ENCODE results near the gene SUCLG2. TPM values are rescaled to one million over a fixed set of nuclear protein-coding genes. Genes with fewer than 3 reads are reported as not detected.

Gene SUCLG2
- total and polyA plus RNA-seq, 10 of the 15 experiments (the other 5 are each of a cell fraction or from before 2014, with no cell fraction given) = 17.8 to 50.9 (median 37.2) TPM

- Histone ChIP-seq H3K27me3 (replicated peaks in 1 of 2; ENCODE audit: control insufficient read depth in 2 of 2, insufficient read depth in 2 of 2, low read length in 1 of 2) (peaks cover 0 to 2% of the 10 kb centered on the region in 2 experiments; a peak in 2 of 4 replicates), H3K36me3 (ENCODE audit: control insufficient read depth in 2 of 2, insufficient read depth in 2 of 2, low read length in 1 of 2) (no peaks in the 10 kb centered on the region), H3K4me3 (no peak overlapping the region), H3K9me3 (replicated peaks; ENCODE audit: control insufficient read depth, insufficient read depth, low read length) (no peaks in the 10 kb centered on the region; the same call in 2 of the 3 replicates), H3K79me2 (ENCODE audit: control insufficient read depth, insufficient read depth, low read length) (no peaks in the 10 kb centered on the region), H4K20me1 (ENCODE audit: control insufficient read depth, insufficient read depth) (no peaks in the 10 kb centered on the region), H3K27ac (ENCODE audit: control insufficient read depth, insufficient read depth) (no peak overlapping the region), H3K4me1 (ENCODE audit: control insufficient read depth, insufficient read depth, low read length) (0 out of 2 replicates have a peak, but pooled peaks cover under 1% of the 10 kb centered on the region), H3K4me2 (ENCODE audit: control insufficient read depth, insufficient read depth) (no peak overlapping the region), H3K9ac (ENCODE audit: control insufficient read depth, insufficient read depth, low read length) (no peak overlapping the region), H2AFZ (ENCODE audit: control insufficient read depth, low read depth, low read length) (no peak overlapping the region)
- RAD21 ChIA-PET (ENCODE audit: unreplicated experiment) = no interaction called here
- in situ Hi-C loops (cut with MboI) (no loop called here), intact Hi-C loops (cut with micrococcal nuclease; ENCODE audit: unreplicated experiment) (no loop called here)
- TF ChIP-seq IKZF2 (IDR thresholded peaks at IDR 0.05) (no peak), BHLHE40 (IDR thresholded peaks at IDR 0.05; ENCODE audit: borderline replicate concordance in 1 of 2, low read depth in 2 of 2, low read length in 1 of 2) (peak in 1 of 2 experiments; percentile 29; a peak in 1 of 4 replicates)
- POLR2A ChIA-PET = no interaction called here
- BruUV-seq (replicated peaks) = no TSS peak
- CTCF ChIA-PET = no interaction called here
- 87% methylated on average over 4 of the region's 4 CpGs for WGBS (ENCODE audit: insufficient coverage, insufficient replicate concordance, low lambda C conversion rate, missing lambda C conversion rate)
- no peak for DNase-seq (ENCODE audit: low read depth, low spot score)
- FAIRE-seq = no peak
- SMC1A ChIA-PET (ENCODE audit: uncharacterized antibody, unreplicated experiment) = no interaction called here
- no peak for ATAC-seq
These were observed 19.6 kb upstream of the SUCLG2 start for GRCh38 chr3:67674055-67674454.

DNA sequence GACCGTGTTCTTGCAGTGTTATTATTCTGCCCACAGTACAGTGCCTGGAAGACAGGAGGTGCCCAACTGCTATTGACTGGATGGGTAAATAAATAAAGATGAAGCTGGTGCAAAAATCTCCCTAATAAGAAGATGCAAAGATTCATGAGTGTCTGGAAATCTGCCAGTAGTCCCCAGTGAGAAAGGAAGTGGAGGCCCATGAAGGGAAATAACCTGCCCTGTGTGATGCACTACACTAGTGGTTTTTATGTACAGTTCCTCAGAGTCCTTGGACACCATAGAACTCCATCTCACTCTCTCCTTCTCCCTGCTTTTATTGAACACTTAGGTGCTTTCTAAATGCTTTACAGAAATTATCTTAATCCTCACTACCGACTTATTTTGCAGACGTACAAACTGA lies 8.3 kb upstream of the SUCLG2 start:
- BruUV-seq (replicated peaks) = no TSS peak
- H3K9ac ChIP-seq (ENCODE audit: control insufficient read depth, insufficient read depth, low read length) = no peak overlapping the region
- POLR2A ChIA-PET = no interaction called here
- H3K9me3 ChIP-seq (replicated peaks; ENCODE audit: control insufficient read depth, insufficient read depth, low read length) = no peaks in the 10 kb centered on the region; the same call in 2 of the 3 replicates
- no peak overlapping the region for H2AFZ ChIP-seq (ENCODE audit: control insufficient read depth, low read depth, low read length)
- H3K79me2 ChIP-seq (ENCODE audit: control insufficient read depth, insufficient read depth, low read length) = no peaks in the 10 kb centered on the region
- H3K4me1 ChIP-seq (ENCODE audit: control insufficient read depth, insufficient read depth, low read length) = no peaks in the 10 kb centered on the region
- WGBS (ENCODE audit: insufficient coverage, insufficient replicate concordance, low lambda C conversion rate, missing lambda C conversion rate) = 93% methylated on average over 3 of the region's 3 CpGs
- CTCF ChIA-PET = no interaction called here
- H3K36me3 ChIP-seq (ENCODE audit: control insufficient read depth in 2 of 2, insufficient read depth in 2 of 2, low read length in 1 of 2) = no peaks in the 10 kb centered on the region
- H3K27me3 ChIP-seq (replicated peaks in 1 of 2; ENCODE audit: control insufficient read depth in 2 of 2, insufficient read depth in 2 of 2, low read length in 1 of 2) = peaks cover 0 to 2% of the 10 kb centered on the region in 2 experiments; a peak in 2 of 4 replicates
- no peak overlapping the region for H3K4me2 ChIP-seq (ENCODE audit: control insufficient read depth, insufficient read depth)
- RAD21 ChIA-PET (ENCODE audit: unreplicated experiment) = no interaction called here
- no peaks in the 10 kb centered on the region for H4K20me1 ChIP-seq (ENCODE audit: control insufficient read depth, insufficient read depth)
- no peak overlapping the region for H3K27ac ChIP-seq (ENCODE audit: control insufficient read depth, insufficient read depth)
- FAIRE-seq = no peak
- SMC1A ChIA-PET (ENCODE audit: uncharacterized antibody, unreplicated experiment) = interaction anchor here (1.1 kb wide), 1 partner anchor 13 kb away, joined by 3 read pairs; no protein-coding TSS in a partner anchor
- no peak for DNase-seq (ENCODE audit: low read depth, low spot score)
- in situ Hi-C loops (cut with MboI) (no loop called here), intact Hi-C loops (cut with micrococcal nuclease; ENCODE audit: unreplicated experiment) (no loop called here)
- H3K4me3 ChIP-seq = no peak overlapping the region
- ATAC-seq = peak; percentile 31; the same call in 2 of the 3 replicates
- TF ChIP-seq EGR1 (IDR thresholded peaks at IDR 0.05; ENCODE audit: borderline replicate concordance in 1 of 2, low read depth in 2 of 2, low read length in 2 of 2) (no peak), CEBPZ (IDR thresholded peaks at IDR 0.05; ENCODE audit: low read depth, low read length) (no peak), RCOR1 (conservative IDR thresholded peaks at IDR 0.05; ENCODE audit: low read depth, low read length) (no peak), ZNF217 (IDR thresholded peaks at IDR 0.05) (no peak), TCF12 (IDR thresholded peaks at IDR 0.05; ENCODE audit: low read depth, low read length) (no peak), HDAC2 (IDR thresholded peaks at IDR 0.05) (no peak)
- TF ChIP-seq, protein P1, sequence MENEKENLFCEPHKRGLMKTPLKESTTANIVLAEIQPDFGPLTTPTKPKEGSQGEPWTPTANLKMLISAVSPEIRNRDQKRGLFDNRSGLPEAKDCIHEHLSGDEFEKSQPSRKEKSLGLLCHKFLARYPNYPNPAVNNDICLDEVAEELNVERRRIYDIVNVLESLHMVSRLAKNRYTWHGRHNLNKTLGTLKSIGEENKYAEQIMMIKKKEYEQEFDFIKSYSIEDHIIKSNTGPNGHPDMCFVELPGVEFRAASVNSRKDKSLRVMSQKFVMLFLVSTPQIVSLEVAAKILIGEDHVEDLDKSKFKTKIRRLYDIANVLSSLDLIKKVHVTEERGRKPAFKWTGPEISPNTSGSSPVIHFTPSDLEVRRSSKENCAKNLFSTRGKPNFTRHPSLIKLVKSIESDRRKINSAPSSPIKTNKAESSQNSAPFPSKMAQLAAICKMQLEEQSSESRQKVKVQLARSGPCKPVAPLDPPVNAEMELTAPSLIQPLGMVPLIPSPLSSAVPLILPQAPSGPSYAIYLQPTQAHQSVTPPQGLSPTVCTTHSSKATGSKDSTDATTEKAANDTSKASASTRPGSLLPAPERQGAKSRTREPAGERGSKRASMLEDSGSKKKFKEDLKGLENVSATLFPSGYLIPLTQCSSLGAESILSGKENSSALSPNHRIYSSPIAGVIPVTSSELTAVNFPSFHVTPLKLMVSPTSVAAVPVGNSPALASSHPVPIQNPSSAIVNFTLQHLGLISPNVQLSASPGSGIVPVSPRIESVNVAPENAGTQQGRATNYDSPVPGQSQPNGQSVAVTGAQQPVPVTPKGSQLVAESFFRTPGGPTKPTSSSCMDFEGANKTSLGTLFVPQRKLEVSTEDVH (IDR thresholded peaks at IDR 0.05; ENCODE audit: low read depth, partially characterized antibody) = no peak
